Vagina (tissue), 2 donors: Measurements from ENCODE around the gene FNDC3A. TPM values are rescaled to one million over a fixed set of nuclear protein-coding genes. Genes with fewer than 3 reads are reported as not detected.
"Not testable (repeated sequence)": the region's sequence is repeated elsewhere in the genome, so short reads cannot be mapped to it uniquely, and the experiment has no call there.

ENCODE experiments used
- DNase-seq, 2 donors: peaks; one replicate each; pipeline ENCODE4 v3.0.0-alpha.2; 2017; ENCODE audit errors: extremely low spot score in 2 of 2
- H3K27ac ChIP-seq: fragments of 200-600 bp; sonication (generic); one replicate; pipeline ENCODE4 v1.5.1; 2019
- H3K27me3 ChIP-seq: fragments of 200-600 bp; sonication (generic); one replicate; pipeline ENCODE4 v1.5.1; 2019
- H3K36me3 ChIP-seq, 2 donors: fragments of 200-600 bp; sonication (generic); one replicate each; pipeline ENCODE4 v1.5.1; 2017 to 2019
- H3K4me1 ChIP-seq: fragments of 200-600 bp; sonication (generic); one replicate; pipeline ENCODE4 v1.5.1; 2019
- H3K4me3 ChIP-seq, 2 donors: fragments of 200-600 bp; sonication (generic); 1 replicate in 1 of 2; 2 replicates in 1 of 2; pipeline ENCODE4 v1.5.1; 2016 to 2019
- H3K9me3 ChIP-seq: fragments of 200-600 bp; sonication (generic); one replicate; pipeline ENCODE4 v1.5.1; 2019
- POLR2A ChIP-seq, 2 donors: fragments of 450-650 bp; IDR thresholded peaks; one replicate each; pipeline ENCODE4 v1.6.1; 2017; ENCODE audit warnings: antibody characterized with exemption in 2 of 2, mild to moderate bottlenecking in 2 of 2, moderate library complexity in 2 of 2
- POLR2AphosphoS5 ChIP-seq, 2 donors: sonication (generic); formaldehyde crosslinking; IDR thresholded peaks; one replicate each; pipeline ENCODE4 v1.9.0; 2017; ENCODE audit warnings: antibody characterized with exemption in 2 of 2, mild to moderate bottlenecking in 2 of 2, low read depth in 1 of 2; ENCODE audit not compliant: insufficient read depth in 1 of 2
- intact Hi-C: fragments of 100-400 bp; cut with DNase I; formaldehyde crosslinking; loops from one replicate; pipeline ENCODE4 v1.15.1; 2023
- total RNA-seq: library from RNA; depleted of rRNA; stranded (reverse); fragments of >200 nt; gene quantifications from one replicate; pipeline ENCODE4 v1.2.3, GENCODE V29; 2016
- TF ChIP-seq, protein P1 (sequence below), 3 experiments: fragments of 450-650 bp in 2 of 3; fragments of 200-600 bp in 1 of 3; sonication (generic) in 1 of 3; IDR thresholded peaks; one replicate each; pipeline ENCODE4 v1.5.1; 2017 to 2019; ENCODE audit warnings: antibody characterized with exemption in 3 of 3, mild to moderate bottlenecking in 2 of 3, moderate library complexity in 2 of 3

Gene FNDC3A
- total RNA-seq, 1 donor from 2014 or later = 32.2 TPM

DNA sequence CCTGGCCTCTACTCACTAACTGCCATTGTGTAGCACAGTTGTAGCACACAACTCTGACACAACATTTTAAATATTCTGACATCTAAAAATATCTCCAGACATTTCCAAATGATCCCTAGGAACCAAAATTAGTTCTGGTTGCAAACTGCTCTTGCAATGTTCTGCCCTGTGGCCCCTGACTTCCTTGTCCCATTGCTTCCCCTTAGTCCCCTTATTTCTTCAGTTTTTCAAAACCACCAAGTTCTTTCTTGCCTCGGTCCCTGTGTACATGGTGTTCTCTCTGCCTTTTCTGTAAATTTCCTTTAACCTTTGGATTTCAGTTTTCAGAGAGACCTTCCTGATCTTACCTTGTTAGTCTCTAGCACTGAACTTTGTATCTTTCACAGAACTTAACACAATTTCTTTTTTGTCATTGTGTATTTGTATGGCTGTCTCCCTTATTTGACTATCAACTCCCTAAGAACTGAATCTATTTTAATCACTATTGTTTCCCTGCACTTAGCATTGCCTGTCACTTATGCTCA lies 156.8 kb downstream of the FNDC3A start:
- no peaks in the 10 kb centered on the region for H3K4me1 ChIP-seq
- H3K27me3 ChIP-seq = no peaks in the 10 kb centered on the region
- no peaks in the 10 kb centered on the region for H3K9me3 ChIP-seq
- no peak for DNase-seq
- no peak overlapping the region for H3K4me3 ChIP-seq
- intact Hi-C loops = no loop called here
- H3K36me3 ChIP-seq = peaks cover 0 to 44% of the 10 kb centered on the region in 2 donors
- no peak overlapping the region for H3K27ac ChIP-seq
- TF ChIP-seq POLR2A (IDR thresholded peaks at IDR 0.05) (no peak), POLR2AphosphoS5 (IDR thresholded peaks at IDR 0.05; ENCODE audit: insufficient read depth in 1 of 2, low read depth in 1 of 2) (no peak)
- TF ChIP-seq, protein P1, sequence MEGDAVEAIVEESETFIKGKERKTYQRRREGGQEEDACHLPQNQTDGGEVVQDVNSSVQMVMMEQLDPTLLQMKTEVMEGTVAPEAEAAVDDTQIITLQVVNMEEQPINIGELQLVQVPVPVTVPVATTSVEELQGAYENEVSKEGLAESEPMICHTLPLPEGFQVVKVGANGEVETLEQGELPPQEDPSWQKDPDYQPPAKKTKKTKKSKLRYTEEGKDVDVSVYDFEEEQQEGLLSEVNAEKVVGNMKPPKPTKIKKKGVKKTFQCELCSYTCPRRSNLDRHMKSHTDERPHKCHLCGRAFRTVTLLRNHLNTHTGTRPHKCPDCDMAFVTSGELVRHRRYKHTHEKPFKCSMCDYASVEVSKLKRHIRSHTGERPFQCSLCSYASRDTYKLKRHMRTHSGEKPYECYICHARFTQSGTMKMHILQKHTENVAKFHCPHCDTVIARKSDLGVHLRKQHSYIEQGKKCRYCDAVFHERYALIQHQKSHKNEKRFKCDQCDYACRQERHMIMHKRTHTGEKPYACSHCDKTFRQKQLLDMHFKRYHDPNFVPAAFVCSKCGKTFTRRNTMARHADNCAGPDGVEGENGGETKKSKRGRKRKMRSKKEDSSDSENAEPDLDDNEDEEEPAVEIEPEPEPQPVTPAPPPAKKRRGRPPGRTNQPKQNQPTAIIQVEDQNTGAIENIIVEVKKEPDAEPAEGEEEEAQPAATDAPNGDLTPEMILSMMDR (IDR thresholded peaks at IDR 0.05) = no peak

DNA sequence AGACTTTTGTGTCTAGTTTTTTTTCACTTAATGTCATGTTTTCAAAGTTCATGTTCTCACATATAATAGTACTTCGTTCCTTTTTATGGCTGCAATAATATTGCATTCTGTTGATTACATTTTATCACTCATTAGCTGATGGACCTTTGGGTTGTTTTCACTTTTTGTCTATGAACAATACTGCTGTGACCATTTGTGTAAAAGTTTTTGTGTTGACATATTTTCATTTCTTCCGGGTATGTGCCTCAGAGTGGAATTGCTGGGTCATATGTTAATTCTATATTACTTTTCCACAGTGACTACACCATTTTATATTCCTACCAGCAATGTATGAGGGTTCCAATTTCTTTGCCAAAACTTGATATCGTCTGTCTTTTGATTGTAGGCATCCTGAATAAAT lies 158.6 kb downstream of the FNDC3A start:
- no peak overlapping the region for H3K27ac ChIP-seq
- no peaks in the 10 kb centered on the region for H3K4me1 ChIP-seq
- H3K27me3 ChIP-seq = no peaks in the 10 kb centered on the region
- H3K9me3 ChIP-seq = no peaks in the 10 kb centered on the region
- TF ChIP-seq POLR2AphosphoS5 (IDR thresholded peaks at IDR 0.05; ENCODE audit: insufficient read depth in 1 of 2, low read depth in 1 of 2) (no peak), POLR2A (IDR thresholded peaks at IDR 0.05) (no peak)
- TF ChIP-seq, protein P1 (IDR thresholded peaks at IDR 0.05) = no peak
- intact Hi-C loops = no loop called here
- peaks cover 0 to 51% of the 10 kb centered on the region in 2 donors for H3K36me3 ChIP-seq
- H3K4me3 ChIP-seq = no peak overlapping the region
- DNase-seq = no peak

DNA sequence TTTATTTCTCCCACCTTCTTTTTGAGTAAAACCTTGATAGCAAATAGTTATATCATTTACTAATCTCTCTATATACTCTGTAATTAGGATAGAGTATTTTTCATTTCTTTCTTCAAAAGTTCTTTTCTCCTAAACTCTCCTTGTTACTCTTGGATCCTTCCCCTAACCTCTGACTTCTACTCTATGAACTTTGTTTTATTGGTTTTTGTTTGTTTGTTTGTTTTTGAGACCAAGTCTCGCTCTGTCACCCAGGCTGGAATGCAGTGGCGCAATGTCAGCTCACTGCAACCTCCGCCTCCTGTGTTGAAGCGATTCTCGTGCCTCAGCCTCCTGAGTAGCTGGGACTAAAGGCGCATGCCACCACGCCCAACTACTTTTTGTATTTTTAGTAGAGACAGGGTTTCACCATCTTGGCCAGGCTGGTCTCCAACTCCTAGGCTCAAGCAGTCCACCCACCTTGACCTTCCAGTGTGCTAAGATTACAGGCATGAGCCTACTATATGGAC lies 161.5 kb downstream of the FNDC3A start:
- H3K4me1 ChIP-seq, H3K27ac ChIP-seq, H3K4me3 ChIP-seq, H3K27me3 ChIP-seq, DNase-seq, H3K9me3 ChIP-seq, intact Hi-C loops: not testable (repeated sequence)
- H3K36me3 ChIP-seq = peaks cover 0 to 45% of the 10 kb centered on the region in 2 donors

DNA sequence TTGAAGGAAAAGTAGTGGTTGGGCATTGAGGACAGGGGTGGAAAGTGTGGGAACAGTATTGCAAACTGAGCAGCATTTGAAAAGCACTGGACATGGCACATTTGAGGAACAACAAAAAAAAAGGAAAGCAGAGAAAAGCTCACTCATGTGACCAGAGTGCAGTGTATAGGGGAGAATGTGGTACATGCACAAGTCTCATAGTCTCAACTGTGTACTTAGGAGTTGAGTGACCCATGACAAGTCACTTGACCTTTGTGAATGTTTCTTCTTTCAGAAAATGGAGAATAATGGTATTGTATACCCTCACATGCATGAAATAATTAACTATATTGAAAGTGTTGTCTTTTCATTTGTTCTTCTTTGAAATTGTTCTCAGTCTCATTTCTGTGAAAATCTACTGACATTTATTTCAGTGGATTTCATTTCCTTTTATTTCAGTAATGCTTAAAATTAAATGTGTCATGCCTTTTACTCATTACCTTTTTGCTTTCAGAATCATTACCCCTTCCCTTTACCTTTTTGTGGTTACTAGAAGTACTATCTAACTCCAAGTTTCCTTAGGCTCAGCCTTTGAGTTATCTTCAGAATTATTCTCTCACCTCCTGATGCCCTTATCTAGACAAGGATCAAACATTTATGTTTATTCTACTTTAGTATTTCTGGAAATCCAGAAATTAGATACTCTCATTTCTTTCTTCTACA lies 165.3 kb downstream of the FNDC3A start:
- no peaks in the 10 kb centered on the region for H3K9me3 ChIP-seq
- DNase-seq = no peak
- H3K4me1 ChIP-seq = no peaks in the 10 kb centered on the region
- intact Hi-C loops = no loop called here
- H3K36me3 ChIP-seq = peaks cover 0 to 33% of the 10 kb centered on the region in 2 donors
- H3K27me3 ChIP-seq = no peaks in the 10 kb centered on the region
- no peak overlapping the region for H3K27ac ChIP-seq
- TF ChIP-seq, protein P1 (IDR thresholded peaks at IDR 0.05) = no peak
- TF ChIP-seq POLR2A (IDR thresholded peaks at IDR 0.05) (no peak), POLR2AphosphoS5 (IDR thresholded peaks at IDR 0.05; ENCODE audit: insufficient read depth in 1 of 2, low read depth in 1 of 2) (no peak)
- no peak overlapping the region for H3K4me3 ChIP-seq

DNA sequence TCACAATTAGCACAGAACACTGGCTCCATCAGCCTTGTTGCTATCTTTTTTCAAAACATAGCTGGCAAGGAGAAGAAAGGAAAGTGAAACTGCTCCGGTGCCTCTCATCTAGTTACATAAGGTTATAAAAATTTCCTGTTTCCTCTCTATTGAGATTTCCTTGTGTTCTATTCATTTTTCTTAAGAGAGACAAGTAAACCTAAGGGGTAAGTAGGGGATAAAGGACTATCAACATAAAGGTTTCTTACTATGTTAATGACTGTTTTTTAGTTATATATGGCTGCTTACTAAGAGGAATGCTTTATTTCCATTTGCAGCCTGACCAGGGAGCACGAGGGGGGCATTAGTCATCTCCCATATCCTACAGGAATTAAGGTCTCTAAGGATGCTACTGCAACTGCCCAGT lies 171.2 kb downstream of the FNDC3A start:
- H3K4me1 ChIP-seq = no peaks in the 10 kb centered on the region
- no peaks in the 10 kb centered on the region for H3K27me3 ChIP-seq
- intact Hi-C loops = no loop called here
- TF ChIP-seq, protein P1 (IDR thresholded peaks at IDR 0.05) = no peak
- TF ChIP-seq POLR2AphosphoS5 (IDR thresholded peaks at IDR 0.05; ENCODE audit: insufficient read depth in 1 of 2, low read depth in 1 of 2) (no peak), POLR2A (IDR thresholded peaks at IDR 0.05) (no peak)
- peak overlapping the region in 1 of 2 donors; percentile 5 for H3K4me3 ChIP-seq
- peaks cover 0 to 31% of the 10 kb centered on the region in 2 donors for H3K36me3 ChIP-seq
- DNase-seq = no peak
- no peak overlapping the region for H3K27ac ChIP-seq
- H3K9me3 ChIP-seq = peaks cover 4% of the 10 kb centered on the region
